GM18868 (cell line): ENCODE measurements around the gene METTL17.
A peak's percentile ranks its signal among the peaks of the same experiment; 100 is the strongest.
"Not testable (repeated sequence)": the region's sequence is repeated elsewhere in the genome, so short reads cannot be mapped to it uniquely, and the experiment has no call there.

Experiments used
- ATAC-seq: cut with Tn5 transposase; IDR thresholded peaks from one replicate; pipeline ENCODE4 v1.9.1; 2021; ENCODE audit warnings: mild to moderate bottlenecking, moderate library complexity; ENCODE audit not compliant: unreplicated experiment

The METTL17 gene

GRCh38 chr14:20989471-20989786 lies 351 bp upstream of the METTL17 start:
- no peak for ATAC-seq

- ATAC-seq, result no peak
These were observed 6.7 kb downstream of the METTL17 start for GRCh38 chr14:20996521-20996920.

GRCh38 chr14:20997115-20997514 lies 7.3 kb downstream of the METTL17 start:
- ATAC-seq, result no peak

GRCh38 chr14:20997564-20997963 lies 7.8 kb downstream of the METTL17 start:
- ATAC-seq, result no peak

- ATAC-seq, result no peak
These were observed 8.4 kb downstream of the METTL17 start for GRCh38 chr14:20998139-20998538.

- ATAC-seq, result no peak
These were observed 9.0 kb downstream of the METTL17 start, which contains the start of gene SLC39A2 for GRCh38 chr14:20998674-20999366. Gene SLC39A2 (plus strand): TSS chr14:20999293. CDS start chr14:20999447, 154 bp downstream.

GRCh38 chr14:20999591-20999990 lies 9.8 kb downstream of the METTL17 start:
- no peak for ATAC-seq

GRCh38 chr14:21001218-21001617 lies 11.4 kb downstream of the METTL17 start:
- ATAC-seq, result no peak

GRCh38 chr14:21003788-21004346 lies 14.1 kb downstream of the METTL17 start:
- no peak for ATAC-seq

- not testable (repeated sequence) for ATAC-seq
These were observed 19.9 kb downstream of the METTL17 start for GRCh38 chr14:21009721-21010120.

- no peak for ATAC-seq
These were observed 21.4 kb downstream of the METTL17 start for GRCh38 chr14:21011136-21011535.

GRCh38 chr14:21014761-21015190 lies 25.0 kb downstream of the METTL17 start:
- ATAC-seq, result peak; percentile 60

- ATAC-seq, result no peak
These were observed 25.5 kb downstream of the METTL17 start for GRCh38 chr14:21015312-21015711.

- ATAC-seq, result no peak
These were observed 26.8 kb downstream of the METTL17 start for GRCh38 chr14:21016413-21017190.

- ATAC-seq, result no peak
These were observed 27.9 kb downstream of the METTL17 start for GRCh38 chr14:21017528-21018245.

GRCh38 chr14:21018286-21018685 lies 28.5 kb downstream of the METTL17 start:
- ATAC-seq, result no peak

- ATAC-seq, result no peak
These were observed 29.0 kb downstream of the METTL17 start for GRCh38 chr14:21018781-21019180.

- no peak for ATAC-seq
These were observed 29.6 kb downstream of the METTL17 start for GRCh38 chr14:21019366-21019765.

GRCh38 chr14:21020977-21021545 lies 31.3 kb downstream of the METTL17 start:
- ATAC-seq, result no peak

- ATAC-seq, result no peak
These were observed 32.9 kb downstream of the METTL17 start for GRCh38 chr14:21022686-21023085.

- ATAC-seq, result no peak
These were observed 33.4 kb downstream of the METTL17 start for GRCh38 chr14:21023174-21023573.
